Activated CD8-positive, alpha-beta memory T cell treated with anti-CD3 and anti-CD28 coated beads, Interleukin-2, amount 10 ng/mL, durations not matched to agents 7 days and 5 days (primary cell): ENCODE results near the gene PDLIM5. TPM values are rescaled to one million over a fixed set of nuclear protein-coding genes. Genes with fewer than 3 reads are reported as not detected.

ENCODE experiments used
- ATAC-seq: fragments of 150-1000 bp; cut with Tn5 transposase; one replicate; pipeline ENCODE4 v1.10.0; 2021; ENCODE audit warnings: moderate library complexity
- CTCF ChIA-PET: fragments of 350-600 bp; sonication (Branson Sonifier 250); formaldehyde crosslinking; loops from one replicate; lab custom pipeline; 2021; ENCODE audit warnings: antibody characterized with exemption; lab: Charles Lee
- DNase-seq: peaks from one replicate; pipeline ENCODE4 v3.0.0-alpha.2; 2020
- H3K27ac Mint-ChIP-seq: one replicate; pipeline ENCODE4 v1.8.0; 2021; ENCODE audit warnings: mild to moderate bottlenecking, mixed read lengths
- H3K27me3 Mint-ChIP-seq: one replicate; pipeline ENCODE4 v1.8.0; 2021; ENCODE audit warnings: mixed read lengths
- H3K36me3 Mint-ChIP-seq: one replicate; pipeline ENCODE4 v1.8.0; 2021; ENCODE audit warnings: mild to moderate bottlenecking, mixed read lengths
- H3K4me1 Mint-ChIP-seq: one replicate; pipeline ENCODE4 v1.8.0; 2021; ENCODE audit warnings: mixed read lengths
- H3K4me3 Mint-ChIP-seq: one replicate; pipeline ENCODE4 v1.8.0; 2021; ENCODE audit warnings: mild to moderate bottlenecking, moderate library complexity, mixed read lengths
- H3K9me3 Mint-ChIP-seq: one replicate; pipeline ENCODE4 v1.8.0; 2022; ENCODE audit warnings: low read depth, mixed read lengths
- total RNA-seq, 2 experiments: library from RNA; stranded (reverse); gene quantifications; one replicate each; pipeline ENCODE4 v1.2.3, GENCODE V29; 2021

Gene PDLIM5
- total RNA-seq, 2 experiments from 2014 or later: 21.7 to 21.8 TPM

GRCh38 chr4:94519925-94520789, 68.4 kb downstream of the PDLIM5 start:
- H3K27me3 Mint-ChIP-seq: no peaks in the 10 kb centered on the region
- ATAC-seq (no peak), DNase-seq (no peak)
- CTCF ChIA-PET: no interaction called here
- peaks cover 1% of the 10 kb centered on the region for H3K36me3 Mint-ChIP-seq
- H3K4me3 Mint-ChIP-seq: no peak overlapping the region
- H3K27ac Mint-ChIP-seq: no peak overlapping the region
- H3K4me1 Mint-ChIP-seq: peaks cover 13% of the 10 kb centered on the region
- H3K9me3 Mint-ChIP-seq: no peaks in the 10 kb centered on the region

GRCh38 chr4:94523033-94523580, 71.4 kb downstream of the PDLIM5 start:
- Mint-ChIP-seq H3K27ac (no peak overlapping the region), H3K36me3 (peaks cover 1% of the 10 kb centered on the region), H3K4me3 (no peak overlapping the region), H3K4me1 (peaks cover 13% of the 10 kb centered on the region), H3K27me3 (no peaks in the 10 kb centered on the region), H3K9me3 (no peaks in the 10 kb centered on the region)
- CTCF ChIA-PET: no interaction called here
- DNase-seq (no peak), ATAC-seq (no peak)

DNA sequence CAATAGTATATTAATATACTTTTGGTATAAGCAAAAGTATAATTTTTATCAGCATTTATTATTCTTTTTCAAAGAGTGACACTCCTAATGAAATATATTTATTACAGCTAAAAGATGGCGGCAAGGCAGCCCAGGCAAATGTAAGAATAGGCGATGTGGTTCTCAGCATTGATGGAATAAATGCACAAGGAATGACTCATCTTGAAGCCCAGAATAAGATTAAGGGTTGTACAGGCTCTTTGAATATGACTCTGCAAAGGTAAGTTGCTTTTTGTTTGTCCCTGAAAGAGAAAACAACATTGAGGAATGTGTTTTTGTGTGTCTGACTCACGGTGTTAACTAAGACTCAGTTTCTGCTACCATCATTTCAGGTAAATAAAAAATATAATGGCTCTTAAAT, 71.9 kb downstream of the PDLIM5 start:
- Mint-ChIP-seq H3K4me3 (no peak overlapping the region), H3K27me3 (no peaks in the 10 kb centered on the region), H3K36me3 (peaks cover 1% of the 10 kb centered on the region), H3K4me1 (peaks cover 12% of the 10 kb centered on the region), H3K27ac (no peak overlapping the region), H3K9me3 (no peaks in the 10 kb centered on the region)
- ATAC-seq (no peak), DNase-seq (no peak)
- CTCF ChIA-PET: no interaction called here

GRCh38 chr4:94525993-94526728, 74.4 kb downstream of the PDLIM5 start:
- Mint-ChIP-seq H3K36me3 (peaks cover 1% of the 10 kb centered on the region), H3K27ac (no peak overlapping the region), H3K4me1 (no peaks in the 10 kb centered on the region), H3K27me3 (no peaks in the 10 kb centered on the region), H3K9me3 (no peaks in the 10 kb centered on the region), H3K4me3 (no peak overlapping the region)
- CTCF ChIA-PET: no interaction called here
- DNase-seq (no peak), ATAC-seq (no peak)

- Mint-ChIP-seq H3K27me3 (no peaks in the 10 kb centered on the region), H3K4me1 (no peaks in the 10 kb centered on the region), H3K9me3 (no peaks in the 10 kb centered on the region), H3K4me3 (no peak overlapping the region), H3K36me3 (peaks cover 1% of the 10 kb centered on the region), H3K27ac (no peak overlapping the region)
- CTCF ChIA-PET: interaction anchor here (0.6 to 0.7 kb wide), 2 partner anchors 23 to 30 kb away, joined by 3 read pairs; no protein-coding TSS in a partner anchor
- ATAC-seq (no peak), DNase-seq (no peak)
Measured at GRCh38 chr4:94527556-94528233, 76.0 kb downstream of the PDLIM5 start.

DNA sequence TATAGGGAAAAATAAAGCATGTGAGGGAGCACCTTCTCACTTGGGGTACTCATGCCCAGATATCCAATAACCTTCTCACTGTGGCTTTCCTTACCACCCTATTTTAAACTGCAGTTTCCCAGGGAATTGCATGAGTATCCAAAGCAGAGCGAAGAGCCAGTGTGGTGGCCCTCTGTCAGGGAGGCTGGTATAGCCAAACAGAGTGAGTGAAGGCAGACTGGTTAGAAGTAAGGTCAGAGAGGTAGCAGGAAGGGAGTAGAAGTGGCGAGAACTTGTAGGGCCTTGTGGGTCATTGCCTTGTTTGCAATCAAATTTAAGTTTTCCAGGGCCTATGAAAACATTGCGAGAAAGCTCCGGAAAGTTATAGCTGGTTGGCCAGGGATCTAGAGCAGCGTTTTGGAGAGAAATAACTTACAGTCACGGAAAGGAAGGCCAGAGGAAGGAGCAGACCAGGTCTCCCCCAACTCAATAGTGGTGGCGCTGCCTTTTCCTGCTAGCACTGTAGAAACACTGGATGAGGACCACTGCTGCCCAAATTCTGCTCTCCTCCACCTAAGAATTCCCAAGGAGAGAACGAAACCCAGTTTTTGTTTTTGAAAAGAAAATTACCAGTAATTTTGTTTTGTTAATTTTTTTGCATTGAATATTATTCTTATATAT, 77.2 kb downstream of the PDLIM5 start:
- CTCF ChIA-PET: no interaction called here
- peaks cover 2% of the 10 kb centered on the region for H3K4me1 Mint-ChIP-seq
- H3K27ac Mint-ChIP-seq: no peak overlapping the region
- no peak overlapping the region for H3K4me3 Mint-ChIP-seq
- ATAC-seq (no peak), DNase-seq (no peak)
- peaks cover 1% of the 10 kb centered on the region for H3K36me3 Mint-ChIP-seq
- H3K27me3 Mint-ChIP-seq: no peaks in the 10 kb centered on the region
- no peaks in the 10 kb centered on the region for H3K9me3 Mint-ChIP-seq

GRCh38 chr4:94530073-94530472, 78.3 kb downstream of the PDLIM5 start:
- ATAC-seq (no peak), DNase-seq (no peak)
- Mint-ChIP-seq H3K9me3 (no peaks in the 10 kb centered on the region), H3K36me3 (no peaks in the 10 kb centered on the region), H3K27ac (no peak overlapping the region), H3K4me3 (no peak overlapping the region), H3K27me3 (no peaks in the 10 kb centered on the region), H3K4me1 (peaks cover 2% of the 10 kb centered on the region)
- CTCF ChIA-PET: interaction anchor here (0.8 kb wide), 1 partner anchor 8 kb away, joined by 3 read pairs; no protein-coding TSS in a partner anchor

GRCh38 chr4:94531991-94532789, 80.4 kb downstream of the PDLIM5 start:
- DNase-seq: no peak
- peaks cover 2% of the 10 kb centered on the region for H3K4me1 Mint-ChIP-seq
- no peaks in the 10 kb centered on the region for H3K36me3 Mint-ChIP-seq
- ATAC-seq: no peak
- CTCF ChIA-PET: no interaction called here
- H3K4me3 Mint-ChIP-seq: no peak overlapping the region
- H3K9me3 Mint-ChIP-seq: no peaks in the 10 kb centered on the region
- no peaks in the 10 kb centered on the region for H3K27me3 Mint-ChIP-seq
- H3K27ac Mint-ChIP-seq: no peak overlapping the region

DNA sequence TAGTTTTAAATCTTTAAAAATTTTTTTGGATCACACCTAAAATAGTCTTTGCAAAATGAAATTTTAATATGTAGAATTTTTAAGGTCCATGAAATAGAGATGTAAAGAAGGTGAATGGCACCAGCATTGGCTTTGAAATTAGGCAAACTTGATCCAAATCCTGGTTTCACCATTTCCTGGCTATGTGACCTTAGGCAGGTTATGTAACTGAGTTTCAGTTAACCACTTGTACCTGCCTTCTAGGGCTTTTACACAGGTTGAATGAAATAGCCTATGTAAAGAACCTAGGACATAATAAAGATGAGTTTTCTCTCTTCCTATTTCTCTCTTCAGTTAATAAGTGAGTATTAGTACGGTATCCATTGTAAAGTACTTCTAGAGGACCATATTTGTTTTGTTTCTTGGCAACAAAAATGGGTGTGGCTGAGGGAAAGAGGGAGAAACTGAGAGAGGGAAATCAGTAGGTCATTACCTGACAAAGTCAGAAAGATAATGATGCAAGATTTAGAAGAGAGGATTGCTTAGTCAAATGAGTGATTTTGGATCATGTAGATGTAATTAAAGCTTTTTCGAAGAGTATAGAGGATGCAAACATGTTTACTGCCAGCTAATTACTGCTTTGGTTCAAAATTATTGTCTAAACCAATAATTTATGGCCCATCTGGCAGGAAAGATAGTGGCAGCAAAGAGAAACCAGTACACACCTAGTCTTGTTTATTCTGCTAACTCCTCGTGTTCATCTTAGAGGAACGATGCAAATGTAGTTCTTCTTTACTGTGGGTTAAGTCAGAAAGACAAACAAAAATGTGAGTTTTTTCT, 81.9 kb downstream of the PDLIM5 start:
- no peak for DNase-seq
- H3K4me3 Mint-ChIP-seq: no peak overlapping the region
- peaks cover 2% of the 10 kb centered on the region for H3K4me1 Mint-ChIP-seq
- CTCF ChIA-PET: no interaction called here
- no peaks in the 10 kb centered on the region for H3K9me3 Mint-ChIP-seq
- no peaks in the 10 kb centered on the region for H3K27me3 Mint-ChIP-seq
- ATAC-seq: no peak
- H3K36me3 Mint-ChIP-seq: no peaks in the 10 kb centered on the region
- no peak overlapping the region for H3K27ac Mint-ChIP-seq

GRCh38 chr4:94534401-94535312, 82.9 kb downstream of the PDLIM5 start:
- H3K4me3 Mint-ChIP-seq: no peak overlapping the region
- H3K4me1 Mint-ChIP-seq: peaks cover 2% of the 10 kb centered on the region
- DNase-seq: no peak
- H3K36me3 Mint-ChIP-seq: no peaks in the 10 kb centered on the region
- H3K9me3 Mint-ChIP-seq: no peaks in the 10 kb centered on the region
- CTCF ChIA-PET: no interaction called here
- no peak overlapping the region for H3K27ac Mint-ChIP-seq
- H3K27me3 Mint-ChIP-seq: no peaks in the 10 kb centered on the region
- ATAC-seq: no peak

GRCh38 chr4:94536049-94536448, 84.3 kb downstream of the PDLIM5 start:
- no peak for DNase-seq
- Mint-ChIP-seq H3K4me3 (no peak overlapping the region), H3K27me3 (no peaks in the 10 kb centered on the region), H3K27ac (no peak overlapping the region), H3K4me1 (peaks cover 2% of the 10 kb centered on the region), H3K36me3 (no peaks in the 10 kb centered on the region), H3K9me3 (no peaks in the 10 kb centered on the region)
- ATAC-seq: no peak
- CTCF ChIA-PET: no interaction called here
